HepG2 (cell line): ENCODE results near the gene TRIM61. TPM values are rescaled to one million over a fixed set of nuclear protein-coding genes. Genes with fewer than 3 reads are reported as not detected.

Source experiments
- ATAC-seq: fragments of 200-7000 bp; cut with Tn5 transposase; 3 replicates; pipeline ENCODE4 v1.9.1; 2020; ENCODE audit warnings: mild to moderate bottlenecking, moderate library complexity
- BruUV-seq: library from RNA; stranded (reverse); fragments of 400-500 nt; replicated peaks from 2 replicates; lab custom pipeline; 2021; lab: Mats Ljungman, UMichigan
- CTCF ChIA-PET: fragments of 300-600 bp; formaldehyde crosslinking; extraction: SDS; loops from one replicate; lab custom pipeline; 2021; ENCODE audit warnings: low total read pairs, inconsistent platforms, low intra/inter-chr PET ratio; lab: Yijun Ruan, JAX
- POLR2A ChIA-PET: fragments of 350-600 bp; sonication (Branson Sonifier 250); formaldehyde crosslinking; loops from one replicate; lab custom pipeline; 2020; ENCODE audit warnings: antibody characterized with exemption, inconsistent platforms; lab: Yijun Ruan, JAX
- DNase-seq: peaks from one replicate; pipeline ENCODE4 v3.0.0-alpha.2; 2015; ENCODE audit warnings: low spot score
- FAIRE-seq: peaks from 3 replicates; lab custom pipeline; 2011; peaks lifted over from hg19 to GRCh38; lab: Jason Lieb, UNC
- H2AFZ ChIP-seq: one replicate; pipeline ENCODE4 v1.6.1; 2011; ENCODE audit warnings: low read length, inconsistent platforms
- H3K27ac ChIP-seq: fragments of 300-600 bp; 3 replicates; pipeline ENCODE4 v1.8.0; 2011; ENCODE audit warnings: mixed run types, mild to moderate bottlenecking, mixed read lengths, low read length, inconsistent platforms; ENCODE audit not compliant: insufficient read depth; ENCODE audit errors: extremely low read length
- H3K27me3 ChIP-seq, 2 experiments: fragments of 200-600 bp in 1 of 2; 2 replicates in 1 of 2; 3 replicates in 1 of 2; pipeline versions ENCODE4 v1.6.0 to v1.8.0; 2011; ENCODE audit warnings: low read length in 2 of 2, mild to moderate bottlenecking in 2 of 2, moderate library complexity in 2 of 2, inconsistent platforms in 1 of 2; ENCODE audit not compliant: insufficient read depth in 2 of 2, control insufficient read depth in 1 of 2
- H3K36me3 ChIP-seq, 2 experiments: fragments of 200-600 bp in 1 of 2; replicated peaks in 1 of 2; 2 replicates in 1 of 2; 3 replicates in 1 of 2; pipeline versions ENCODE4 v1.5.1 to v1.8.0; 2011; ENCODE audit warnings: low read length in 2 of 2, inconsistent platforms in 1 of 2; ENCODE audit not compliant: insufficient read depth in 2 of 2, control insufficient read depth in 1 of 2
- H3K4me1 ChIP-seq: 2 replicates; pipeline ENCODE4 v1.5.1; 2012; ENCODE audit warnings: low read length, inconsistent platforms; ENCODE audit not compliant: insufficient read depth
- H3K4me2 ChIP-seq: 2 replicates; pipeline ENCODE4 v1.6.0; 2011; ENCODE audit warnings: low read depth, low read length, inconsistent platforms
- H3K4me3 ChIP-seq, 3 experiments: fragments of 200-600 bp in 1 of 3; sonication (generic), shearing (Covaris generic) in 1 of 3; replicated peaks in 1 of 3; 2 replicates each; pipeline ENCODE4 v1.5.1; 2011 to 2016; ENCODE audit warnings: low read length in 3 of 3, inconsistent platforms in 2 of 3, low read depth in 2 of 3, mild to moderate bottlenecking in 2 of 3, control low read depth in 1 of 3, mixed read lengths in 1 of 3; ENCODE audit not compliant: insufficient read depth in 1 of 3
- H3K79me2 ChIP-seq: one replicate; pipeline ENCODE4 v1.6.1; 2011; ENCODE audit warnings: low read length, inconsistent platforms; ENCODE audit not compliant: insufficient read depth
- H3K9ac ChIP-seq: 2 replicates; pipeline ENCODE4 v1.6.0; 2011; ENCODE audit warnings: mild to moderate bottlenecking, low read depth, low read length, inconsistent platforms; ENCODE audit not compliant: insufficient read depth
- H3K9me3 ChIP-seq: 2 replicates; pipeline ENCODE4 v1.5.1; 2012; ENCODE audit warnings: mild to moderate bottlenecking, low read length
- H4K20me1 ChIP-seq: 2 replicates; pipeline ENCODE4 v1.6.0; 2011; ENCODE audit warnings: inconsistent platforms, mild to moderate bottlenecking, low read length, moderate library complexity; ENCODE audit not compliant: insufficient read depth
- ATF7 ChIP-seq, 2 experiments: fragments of 450-650 bp in 1 of 2; sonication (generic) in 1 of 2; formaldehyde crosslinking in 1 of 2; IDR thresholded peaks; 2 replicates each; pipeline versions ENCODE4 v1.4.0 to v1.6.1; 2016 to 2020; ENCODE audit warnings: antibody characterized with exemption in 1 of 2, mild to moderate bottlenecking in 1 of 2, missing genetic modification reagents in 1 of 2
- CREB1 ChIP-seq, 2 experiments: fragments of 450-650 bp in 1 of 2; IDR thresholded peaks; 2 replicates each; pipeline ENCODE4 v1.6.1; 2016 to 2017; ENCODE audit warnings: control low read depth in 1 of 2, mild to moderate bottlenecking in 1 of 2, missing compliant biosample characterization in 1 of 2, missing genetic modification characterization in 1 of 2
- HOXA7 ChIP-seq: sonication (generic); formaldehyde crosslinking; IDR thresholded peaks from 2 replicates; pipeline ENCODE4 v1.8.1; 2022; ENCODE audit warnings: mild to moderate bottlenecking, missing genetic modification reagents, moderate library complexity
- NAIF1 ChIP-seq: sonication (generic); formaldehyde crosslinking; IDR thresholded peaks from 2 replicates; pipeline ENCODE4 v1.5.0; 2020; ENCODE audit warnings: mild to moderate bottlenecking, missing genetic modification reagents, borderline replicate concordance
- NKX3-1 ChIP-seq: sonication (generic); formaldehyde crosslinking; IDR thresholded peaks from 2 replicates; pipeline ENCODE4 v1.5.0; 2020; ENCODE audit warnings: missing genetic modification reagents
- SMARCE1 ChIP-seq: fragments of 450-650 bp; IDR thresholded peaks from 2 replicates; pipeline ENCODE4 v1.6.1; 2017; ENCODE audit warnings: borderline replicate concordance
- SRF ChIP-seq: IDR thresholded peaks from 2 replicates; pipeline ENCODE4 v1.6.1; 2011; ENCODE audit warnings: mild to moderate bottlenecking, low read depth, low read length, moderate library complexity
- SSRP1 ChIP-seq: IDR thresholded peaks from 2 replicates; pipeline ENCODE4 v1.6.1; 2016; ENCODE audit warnings: control low read depth
- U2AF2 ChIP-seq: fragments of 200-400 bp; formaldehyde crosslinking; IDR thresholded peaks from 2 replicates; pipeline ENCODE4 v1.6.1; 2017; ENCODE audit warnings: low read depth, mild to moderate bottlenecking, low read length
- ZBTB21 ChIP-seq: sonication (generic); formaldehyde crosslinking; IDR thresholded peaks from 2 replicates; pipeline ENCODE4 v1.4.0; 2020; ENCODE audit warnings: missing genetic modification reagents
- ZNF251 ChIP-seq: sonication (generic); formaldehyde crosslinking; IDR thresholded peaks from 2 replicates; pipeline ENCODE4 v1.9.0; 2021; ENCODE audit warnings: mild to moderate bottlenecking, missing genetic modification reagents
- ZNF788 ChIP-seq: sonication (generic); formaldehyde crosslinking; IDR thresholded peaks from 2 replicates; pipeline ENCODE4 v1.5.0; 2020; ENCODE audit warnings: mild to moderate bottlenecking, missing genetic modification reagents, borderline replicate concordance
- WGBS: methylation state at CpG from one replicate; pipeline ENCODE4 v1.1.6; 2017; ENCODE audit warnings: low lambda C conversion rate; 5-methylcytosine and 5-hydroxymethylcytosine counted together
- in situ Hi-C: cut with HindIII; loops from 2 replicates; pipeline ENCODE4 v1.10.0; 2017; ENCODE audit warnings: low pct_unique_long_range_greater_than_20kb; ENCODE audit not compliant: extremely low pct_ligation_motif_present
- intact Hi-C: fragments of 100-400 bp; cut with micrococcal nuclease; formaldehyde crosslinking; loops from one replicate; pipeline ENCODE4 v1.10.0; 2022; ENCODE audit not compliant: unreplicated experiment
- polyA plus RNA-seq, 8 experiments: library from polyadenylated mRNA; depleted of rRNA in 3 of 8; stranded (reverse) in 7 of 8; unstranded in 1 of 8; fragments of >200 nt; fragmentation: Illumina TruSeq in 4 of 8; extraction: Trizol in 4 of 8; gene quantifications; 2 replicates each; pipeline versions ENCODE4 v1.2.1 to v1.2.3, GENCODE V29; 2011 to 2016; ENCODE audit warnings: low read depth in 4 of 8, missing spikeins in 1 of 8, mixed read lengths in 1 of 8; ENCODE audit not compliant: insufficient read depth in 1 of 8
- total RNA-seq, 5 experiments: library from RNA; depleted of rRNA; stranded (reverse); fragments of >200 nt; fragmentation: Illumina TruSeq; extraction: Trizol; gene quantifications; 2 replicates each; pipeline ENCODE4 v1.2.3, GENCODE V29; 2016; ENCODE audit warnings: low read depth in 1 of 5
- TF ChIP-seq, protein P1 (sequence below): sonication (generic); formaldehyde crosslinking; IDR thresholded peaks from 2 replicates; pipeline ENCODE4; 2020; ENCODE audit warnings: missing genetic modification reagents, mild to moderate bottlenecking, borderline replicate concordance
- TF ChIP-seq, protein P2 (sequence below): sonication (generic); formaldehyde crosslinking; IDR thresholded peaks from 2 replicates; pipeline ENCODE4 v1.4.0; 2020; ENCODE audit warnings: missing genetic modification reagents, mild to moderate bottlenecking, borderline replicate concordance

TRIM61 gene
- total and polyA plus RNA-seq, 2 of the 13 experiments (the other 11 are each of a cell fraction or from before 2014, with no cell fraction given) = not detected

GRCh38 chr4:165010487-165010886, 33.0 kb upstream of the TRIM61 start:
- no peak overlapping the region for H3K9ac ChIP-seq
- in situ Hi-C loops = no loop called here
- intact Hi-C loops = no loop called here
- ChIA-PET POLR2A (no interaction called here), CTCF (no interaction called here)
- no peak overlapping the region for H3K27ac ChIP-seq
- no peak overlapping the region for H3K4me3 ChIP-seq
- DNase-seq (no peak), FAIRE-seq (no peak), ATAC-seq (no peak)
- BruUV-seq = no TSS peak
- no peak overlapping the region for H2AFZ ChIP-seq
- H3K4me1 ChIP-seq = peaks cover 6% of the 10 kb centered on the region; the same call in 1 of the 2 replicates
- H3K36me3 ChIP-seq = no peaks in the 10 kb centered on the region
- no peaks in the 10 kb centered on the region for H4K20me1 ChIP-seq
- H3K79me2 ChIP-seq = no peaks in the 10 kb centered on the region
- no peak overlapping the region for H3K4me2 ChIP-seq
- TF ChIP-seq NKX3-1 (CRISPR knock-in tag) (no peak), ATF7 (IDR thresholded peaks at IDR 0.05) (peak; percentile 62), ATF7 (CRISPR knock-in tag; IDR thresholded peaks at IDR 0.05) (no peak), CREB1 (IDR thresholded peaks at IDR 0.05) (0 out of 2 replicates have a peak, but pooled peaks have one; percentile 61), CREB1 (CRISPR knock-in tag; IDR thresholded peaks at IDR 0.05) (no peak), U2AF2 (no peak), ZNF251 (CRISPR knock-in tag) (no peak)
- H3K9me3 ChIP-seq = no peaks in the 10 kb centered on the region
- 0% methylated on average over 1 of the region's 2 CpGs for WGBS
- peaks cover 2 to 5% of the 10 kb centered on the region in 2 experiments; a peak in 2 of 5 replicates for H3K27me3 ChIP-seq

GRCh38 chr4:165009493-165010227, 32.2 kb upstream of the TRIM61 start:
- no peak overlapping the region for H3K4me3 ChIP-seq
- no peaks in the 10 kb centered on the region for H3K79me2 ChIP-seq
- no peaks in the 10 kb centered on the region for H3K36me3 ChIP-seq
- ChIA-PET CTCF (no interaction called here), POLR2A (no interaction called here)
- peaks cover 6% of the 10 kb centered on the region; the same call in 1 of the 2 replicates for H3K4me1 ChIP-seq
- DNase-seq = no peak
- H3K27ac ChIP-seq = no peak overlapping the region
- no peaks in the 10 kb centered on the region for H3K9me3 ChIP-seq
- H3K4me2 ChIP-seq = no peak overlapping the region
- no peaks in the 10 kb centered on the region for H4K20me1 ChIP-seq
- H3K9ac ChIP-seq = no peak overlapping the region
- ATAC-seq = no peak
- WGBS = 28% methylated on average over 5 of the region's 5 CpGs
- no peak for FAIRE-seq
- BruUV-seq = no TSS peak
- no peak overlapping the region for H2AFZ ChIP-seq
- intact Hi-C loops (no loop called here), in situ Hi-C loops (no loop called here)
- peaks cover 2 to 5% of the 10 kb centered on the region in 2 experiments; a peak in 2 of 5 replicates for H3K27me3 ChIP-seq
- TF ChIP-seq, protein P1, sequence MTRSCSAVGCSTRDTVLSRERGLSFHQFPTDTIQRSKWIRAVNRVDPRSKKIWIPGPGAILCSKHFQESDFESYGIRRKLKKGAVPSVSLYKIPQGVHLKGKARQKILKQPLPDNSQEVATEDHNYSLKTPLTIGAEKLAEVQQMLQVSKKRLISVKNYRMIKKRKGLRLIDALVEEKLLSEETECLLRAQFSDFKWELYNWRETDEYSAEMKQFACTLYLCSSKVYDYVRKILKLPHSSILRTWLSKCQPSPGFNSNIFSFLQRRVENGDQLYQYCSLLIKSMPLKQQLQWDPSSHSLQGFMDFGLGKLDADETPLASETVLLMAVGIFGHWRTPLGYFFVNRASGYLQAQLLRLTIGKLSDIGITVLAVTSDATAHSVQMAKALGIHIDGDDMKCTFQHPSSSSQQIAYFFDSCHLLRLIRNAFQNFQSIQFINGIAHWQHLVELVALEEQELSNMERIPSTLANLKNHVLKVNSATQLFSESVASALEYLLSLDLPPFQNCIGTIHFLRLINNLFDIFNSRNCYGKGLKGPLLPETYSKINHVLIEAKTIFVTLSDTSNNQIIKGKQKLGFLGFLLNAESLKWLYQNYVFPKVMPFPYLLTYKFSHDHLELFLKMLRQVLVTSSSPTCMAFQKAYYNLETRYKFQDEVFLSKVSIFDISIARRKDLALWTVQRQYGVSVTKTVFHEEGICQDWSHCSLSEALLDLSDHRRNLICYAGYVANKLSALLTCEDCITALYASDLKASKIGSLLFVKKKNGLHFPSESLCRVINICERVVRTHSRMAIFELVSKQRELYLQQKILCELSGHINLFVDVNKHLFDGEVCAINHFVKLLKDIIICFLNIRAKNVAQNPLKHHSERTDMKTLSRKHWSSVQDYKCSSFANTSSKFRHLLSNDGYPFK = no peak
- TF ChIP-seq SSRP1 (CRISPR knock-in tag) = no peak
- TF ChIP-seq ZBTB21 (CRISPR knock-in tag) = no peak
- no peak for TF ChIP-seq NAIF1 (CRISPR knock-in tag)
- TF ChIP-seq, protein P2, sequence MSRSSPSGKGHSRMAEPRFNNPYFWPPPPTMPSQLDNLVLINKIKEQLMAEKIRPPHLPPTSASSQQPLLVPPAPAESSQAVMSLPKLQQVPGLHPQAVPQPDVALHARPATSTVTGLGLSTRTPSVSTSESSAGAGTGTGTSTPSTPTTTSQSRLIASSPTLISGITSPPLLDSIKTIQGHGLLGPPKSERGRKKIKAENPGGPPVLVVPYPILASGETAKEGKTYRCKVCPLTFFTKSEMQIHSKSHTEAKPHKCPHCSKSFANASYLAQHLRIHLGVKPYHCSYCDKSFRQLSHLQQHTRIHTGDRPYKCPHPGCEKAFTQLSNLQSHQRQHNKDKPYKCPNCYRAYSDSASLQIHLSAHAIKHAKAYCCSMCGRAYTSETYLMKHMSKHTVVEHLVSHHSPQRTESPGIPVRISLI = no peak
- TF ChIP-seq ZNF788 = no peak
- TF ChIP-seq SRF = no peak
- TF ChIP-seq HOXA7 (CRISPR knock-in tag) = no peak
- no peak for TF ChIP-seq SMARCE1
